Mesendoderm (in vitro differentiated cells): ENCODE results near the gene TBC1D8.

Experiments used
- DNase-seq: peaks from one replicate; pipeline ENCODE4 v3.0.0; 2013
- H2AK5ac ChIP-seq: 2 replicates; pipeline ENCODE4 v1.6.1; 2013; ENCODE audit warnings: low read length, inconsistent platforms
- H2BK120ac ChIP-seq: 2 replicates; pipeline ENCODE4 v1.6.1; 2013; ENCODE audit warnings: low read depth, mild to moderate bottlenecking, low read length, moderate library complexity, mixed read lengths
- H2BK15ac ChIP-seq: replicated peaks from 2 replicates; pipeline ENCODE4 v1.6.1; 2013; ENCODE audit warnings: low read depth, mild to moderate bottlenecking, moderate library complexity
- H2BK5ac ChIP-seq: 2 replicates; pipeline ENCODE4 v1.6.1; 2013; ENCODE audit warnings: low read length, inconsistent platforms
- H3K18ac ChIP-seq: 2 replicates; pipeline ENCODE4 v1.6.1; 2013; ENCODE audit warnings: mild to moderate bottlenecking, low read length, mixed read lengths
- H3K23ac ChIP-seq: one replicate; pipeline ENCODE4 v1.6.1; 2013; ENCODE audit warnings: low read length
- H3K27ac ChIP-seq: 2 replicates; pipeline ENCODE4 v1.5.1; 2013; ENCODE audit warnings: low read depth, mild to moderate bottlenecking, inconsistent platforms, low read length, moderate library complexity
- H3K27me3 ChIP-seq: 2 replicates; pipeline ENCODE4 v1.6.1; 2013; ENCODE audit warnings: low read length, control low read depth, mild to moderate bottlenecking, inconsistent platforms; ENCODE audit not compliant: insufficient read depth, poor library complexity
- H3K36me3 ChIP-seq: 2 replicates; pipeline ENCODE4 v1.6.1; 2013; ENCODE audit warnings: low read length, inconsistent platforms; ENCODE audit not compliant: control insufficient read depth, insufficient read depth
- H3K4ac ChIP-seq: one replicate; pipeline ENCODE4 v1.6.1; 2013; ENCODE audit warnings: low read depth, mild to moderate bottlenecking, low read length, moderate library complexity
- H3K4me1 ChIP-seq: 2 replicates; pipeline ENCODE4 v1.6.1; 2013; ENCODE audit warnings: low read depth, low read length, inconsistent platforms; ENCODE audit not compliant: control insufficient read depth
- H3K4me2 ChIP-seq: 2 replicates; pipeline ENCODE4 v1.6.1; 2013; ENCODE audit warnings: low read length
- H3K4me3 ChIP-seq: 2 replicates; pipeline ENCODE4 v1.5.1; 2013; ENCODE audit warnings: mild to moderate bottlenecking, low read length
- H3K56ac ChIP-seq: one replicate; pipeline ENCODE4 v1.6.1; 2013; ENCODE audit warnings: low read length
- H3K79me1 ChIP-seq: 2 replicates; pipeline ENCODE4 v1.6.1; 2013; ENCODE audit warnings: low read length, inconsistent platforms
- H3K79me2 ChIP-seq: 2 replicates; pipeline ENCODE4 v1.6.1; 2013; ENCODE audit warnings: mild to moderate bottlenecking, low read length; ENCODE audit not compliant: control insufficient read depth, insufficient read depth
- H3K9ac ChIP-seq: 2 replicates; pipeline ENCODE4 v1.6.1; 2013; ENCODE audit warnings: low read length, inconsistent platforms
- H4K5ac ChIP-seq: one replicate; pipeline ENCODE4 v1.6.1; 2013; ENCODE audit warnings: low read length
- H4K8ac ChIP-seq: one replicate; pipeline ENCODE4 v1.6.1; 2013; ENCODE audit warnings: low read depth, mild to moderate bottlenecking, control low read depth, low read length, moderate library complexity
- WGBS: extraction: QIAGEN DNeasy Blood & Tissue Kit; methylation state at CpG from one replicate; pipeline ENCODE4 v1.1.7; 2013; ENCODE audit warnings: low lambda C conversion rate, missing lambda C conversion rate; ENCODE audit not compliant: insufficient coverage; ENCODE audit errors: extremely low coverage; 5-methylcytosine and 5-hydroxymethylcytosine counted together

Gene TBC1D8

GRCh38 chr2:100992262-100992661, 158.9 kb downstream of the TBC1D8 start:
- H3K23ac ChIP-seq, result no peak overlapping the region
- H2BK15ac ChIP-seq, result no peak overlapping the region
- H3K18ac ChIP-seq, result no peak overlapping the region
- H3K56ac ChIP-seq, result no peak overlapping the region
- no peak overlapping the region for H2BK5ac ChIP-seq
- no peak overlapping the region for H2AK5ac ChIP-seq
- H4K8ac ChIP-seq, result no peak overlapping the region
- no peaks in the 10 kb centered on the region for H3K79me1 ChIP-seq
- no CpG with 5 or more reads among the region's 6 CpGs for WGBS
- H4K5ac ChIP-seq, result no peak overlapping the region
- no peak overlapping the region for H2BK120ac ChIP-seq
- no peak overlapping the region for H3K27ac ChIP-seq
- H3K79me2 ChIP-seq, result no peaks in the 10 kb centered on the region
- no peak overlapping the region for H3K4me3 ChIP-seq
- no peaks in the 10 kb centered on the region for H3K27me3 ChIP-seq
- DNase-seq, result no peak
- H3K4me1 ChIP-seq, result no peaks in the 10 kb centered on the region
- no peak overlapping the region for H3K4me2 ChIP-seq
- no peak overlapping the region for H3K4ac ChIP-seq
- no peak overlapping the region for H3K9ac ChIP-seq
- no peaks in the 10 kb centered on the region for H3K36me3 ChIP-seq

GRCh38 chr2:100991404-100991773, 159.8 kb downstream of the TBC1D8 start:
- Histone ChIP-seq H2BK120ac (no peak overlapping the region), H3K79me1 (no peaks in the 10 kb centered on the region), H2AK5ac (no peak overlapping the region), H3K4me1 (no peaks in the 10 kb centered on the region), H3K56ac (no peak overlapping the region), H2BK5ac (no peak overlapping the region), H4K5ac (no peak overlapping the region), H3K9ac (no peak overlapping the region), H3K4me2 (no peak overlapping the region), H3K27me3 (no peaks in the 10 kb centered on the region), H3K79me2 (no peaks in the 10 kb centered on the region), H3K4me3 (no peak overlapping the region), H3K18ac (no peak overlapping the region), H3K36me3 (no peaks in the 10 kb centered on the region), H2BK15ac (no peak overlapping the region), H3K4ac (no peak overlapping the region), H4K8ac (no peak overlapping the region), H3K23ac (no peak overlapping the region), H3K27ac (no peak overlapping the region)
- DNase-seq, result no peak
- no CpG with 5 or more reads among the region's 5 CpGs for WGBS

GRCh38 chr2:100990650-100991403, 160.4 kb downstream of the TBC1D8 start:
- H3K79me2 ChIP-seq, result no peaks in the 10 kb centered on the region
- no peak overlapping the region for H3K56ac ChIP-seq
- no peak overlapping the region for H3K9ac ChIP-seq
- no peak overlapping the region for H2AK5ac ChIP-seq
- no peak overlapping the region for H2BK15ac ChIP-seq
- H3K4me3 ChIP-seq, result no peak overlapping the region
- no CpG with 5 or more reads among the region's 24 CpGs for WGBS
- H2BK5ac ChIP-seq, result no peak overlapping the region
- no peak overlapping the region for H3K27ac ChIP-seq
- no peaks in the 10 kb centered on the region for H3K36me3 ChIP-seq
- H3K18ac ChIP-seq, result no peak overlapping the region
- H2BK120ac ChIP-seq, result no peak overlapping the region
- H4K8ac ChIP-seq, result no peak overlapping the region
- no peak overlapping the region for H3K4ac ChIP-seq
- no peaks in the 10 kb centered on the region for H3K4me1 ChIP-seq
- no peak overlapping the region for H3K4me2 ChIP-seq
- no peak overlapping the region for H3K23ac ChIP-seq
- no peak overlapping the region for H4K5ac ChIP-seq
- no peaks in the 10 kb centered on the region for H3K79me1 ChIP-seq
- no peaks in the 10 kb centered on the region for H3K27me3 ChIP-seq
- DNase-seq, result no peak

- Histone ChIP-seq H2BK5ac (no peak overlapping the region), H4K5ac (no peak overlapping the region), H3K4me2 (no peak overlapping the region), H4K8ac (no peak overlapping the region), H3K18ac (no peak overlapping the region), H2BK120ac (no peak overlapping the region), H2BK15ac (no peak overlapping the region), H2AK5ac (no peak overlapping the region), H3K79me2 (no peaks in the 10 kb centered on the region), H3K56ac (no peak overlapping the region), H3K23ac (no peak overlapping the region), H3K27me3 (no peaks in the 10 kb centered on the region), H3K4me3 (no peak overlapping the region), H3K4ac (no peak overlapping the region), H3K36me3 (no peaks in the 10 kb centered on the region), H3K4me1 (no peaks in the 10 kb centered on the region), H3K27ac (no peak overlapping the region), H3K79me1 (no peaks in the 10 kb centered on the region), H3K9ac (no peak overlapping the region)
- WGBS, result no CpG with 5 or more reads among the region's 9 CpGs
- no peak for DNase-seq
Measured at GRCh38 chr2:100990166-100990565, 161.0 kb downstream of the TBC1D8 start.

- H3K36me3 ChIP-seq, result no peaks in the 10 kb centered on the region
- no peak overlapping the region for H3K27ac ChIP-seq
- H3K4ac ChIP-seq, result no peak overlapping the region
- no peak overlapping the region for H3K9ac ChIP-seq
- H3K23ac ChIP-seq, result no peak overlapping the region
- H2BK15ac ChIP-seq, result no peak overlapping the region
- H3K79me2 ChIP-seq, result no peaks in the 10 kb centered on the region
- H4K8ac ChIP-seq, result no peak overlapping the region
- no peak overlapping the region for H3K4me2 ChIP-seq
- no peak for DNase-seq
- no CpG with 5 or more reads among the region's 3 CpGs for WGBS
- no peak overlapping the region for H3K56ac ChIP-seq
- H3K18ac ChIP-seq, result no peak overlapping the region
- H3K4me3 ChIP-seq, result no peak overlapping the region
- H2AK5ac ChIP-seq, result no peak overlapping the region
- H3K79me1 ChIP-seq, result no peaks in the 10 kb centered on the region
- no peak overlapping the region for H2BK5ac ChIP-seq
- H4K5ac ChIP-seq, result no peak overlapping the region
- no peaks in the 10 kb centered on the region for H3K4me1 ChIP-seq
- H2BK120ac ChIP-seq, result no peak overlapping the region
- H3K27me3 ChIP-seq, result no peaks in the 10 kb centered on the region
Measured at GRCh38 chr2:100989666-100990065, 161.5 kb downstream of the TBC1D8 start.
